Smooth muscle cell (in vitro differentiated cells): ENCODE measurements around the gene HOXB3. TPM values are rescaled to one million over a fixed set of nuclear protein-coding genes. Genes with fewer than 3 reads are reported as not detected.

ENCODE experiments used
- DNase-seq: peaks from one replicate; lab custom pipeline; 2025; ENCODE audit not compliant: unreplicated experiment; lab: John Stamatoyannopoulos, UW
- H2AFZ ChIP-seq: fragments of 200-600 bp; sonication (generic); 2 replicates; pipeline ENCODE4 v1.6.0; 2016; ENCODE audit warnings: antibody characterized with exemption, low read depth, mild to moderate bottlenecking
- H3F3A ChIP-seq: fragments of 200-600 bp; sonication (generic); 2 replicates; pipeline ENCODE4 v1.6.0; 2017; ENCODE audit warnings: antibody characterized with exemption, low read depth
- H3K27ac ChIP-seq: fragments of 200-600 bp; sonication (generic); 2 replicates; pipeline ENCODE4 v1.5.1; 2016; ENCODE audit warnings: low read depth, mild to moderate bottlenecking
- H3K27me3 ChIP-seq: fragments of 200-600 bp; sonication (generic); 2 replicates; pipeline ENCODE4 v1.6.1; 2016; ENCODE audit warnings: low read depth, mild to moderate bottlenecking
- H3K36me3 ChIP-seq: fragments of 200-600 bp; sonication (generic); 2 replicates; pipeline ENCODE4 v1.5.1; 2016; ENCODE audit warnings: low read depth
- H3K4me1 ChIP-seq: fragments of 200-600 bp; sonication (generic); 2 replicates; pipeline ENCODE4 v1.5.1; 2016; ENCODE audit warnings: low read depth
- H3K4me2 ChIP-seq: fragments of 200-600 bp; sonication (generic); 2 replicates; pipeline ENCODE4 v1.6.0; 2016; ENCODE audit warnings: mild to moderate bottlenecking
- H3K4me3 ChIP-seq: fragments of 200-600 bp; sonication (generic); 2 replicates; pipeline ENCODE4 v1.5.1; 2016; ENCODE audit warnings: mild to moderate bottlenecking
- H3K79me2 ChIP-seq: fragments of 200-600 bp; sonication (generic); 2 replicates; pipeline ENCODE4 v1.6.0; 2016; ENCODE audit warnings: low read depth, mild to moderate bottlenecking
- H3K9ac ChIP-seq: fragments of 200-600 bp; sonication (generic); 2 replicates; pipeline ENCODE4 v1.6.0; 2016; ENCODE audit warnings: low read depth
- H3K9me3 ChIP-seq: fragments of 200-600 bp; sonication (generic); replicated peaks from 2 replicates; pipeline ENCODE4 v1.5.1; 2016; ENCODE audit warnings: low read depth
- H4K20me1 ChIP-seq: fragments of 200-600 bp; sonication (generic); 2 replicates; pipeline ENCODE4 v1.6.0; 2016; ENCODE audit warnings: low read depth
- WGBS: methylation state at CpG from one replicate; pipeline ENCODE4 v1.1.7; 2016; ENCODE audit warnings: low lambda C conversion rate; 5-methylcytosine and 5-hydroxymethylcytosine counted together
- polyA plus RNA-seq: library from polyadenylated mRNA; unstranded; fragments of >200 nt; fragmentation: Nextera tagmentation; extraction: Ambion mirVana; gene quantifications from 2 replicates; pipeline ENCODE4 v1.2.1, GENCODE V29; 2016
- total RNA-seq: library from RNA; depleted of rRNA; stranded (reverse); fragments of >200 nt; gene quantifications from 2 replicates; pipeline ENCODE4 v1.2.3, GENCODE V29; 2014
- TF ChIP-seq, protein P1 (sequence below): fragments of 200-600 bp; sonication (generic); IDR thresholded peaks from 2 replicates; pipeline ENCODE4 v1.5.1; 2017; ENCODE audit warnings: borderline replicate concordance, mild to moderate bottlenecking, antibody characterized with exemption; ENCODE audit not compliant: insufficient read depth, poor library complexity, severe bottlenecking

HOXB3 gene
- total and polyA plus RNA-seq, 2 experiments from 2014 or later, result 2.8 to 5.1 TPM

GRCh38 chr17:48552466-48553189 lies 37.4 kb downstream of the HOXB3 start:
- Histone ChIP-seq H3K27ac (no peak overlapping the region), H3K27me3 (peaks cover 51% of the 10 kb centered on the region), H4K20me1 (peaks cover 48% of the 10 kb centered on the region), H2AFZ (no peak overlapping the region), H3F3A (peaks cover 14% of the 10 kb centered on the region), H3K9me3 (no peaks in the 10 kb centered on the region), H3K36me3 (no peaks in the 10 kb centered on the region), H3K79me2 (peaks cover 17% of the 10 kb centered on the region), H3K4me3 (no peak overlapping the region), H3K4me2 (no peak overlapping the region), H3K4me1 (no peaks in the 10 kb centered on the region), H3K9ac (no peak overlapping the region)
- no peak for DNase-seq
- 55% methylated on average over 7 of the region's 11 CpGs for WGBS
- TF ChIP-seq, protein P1, sequence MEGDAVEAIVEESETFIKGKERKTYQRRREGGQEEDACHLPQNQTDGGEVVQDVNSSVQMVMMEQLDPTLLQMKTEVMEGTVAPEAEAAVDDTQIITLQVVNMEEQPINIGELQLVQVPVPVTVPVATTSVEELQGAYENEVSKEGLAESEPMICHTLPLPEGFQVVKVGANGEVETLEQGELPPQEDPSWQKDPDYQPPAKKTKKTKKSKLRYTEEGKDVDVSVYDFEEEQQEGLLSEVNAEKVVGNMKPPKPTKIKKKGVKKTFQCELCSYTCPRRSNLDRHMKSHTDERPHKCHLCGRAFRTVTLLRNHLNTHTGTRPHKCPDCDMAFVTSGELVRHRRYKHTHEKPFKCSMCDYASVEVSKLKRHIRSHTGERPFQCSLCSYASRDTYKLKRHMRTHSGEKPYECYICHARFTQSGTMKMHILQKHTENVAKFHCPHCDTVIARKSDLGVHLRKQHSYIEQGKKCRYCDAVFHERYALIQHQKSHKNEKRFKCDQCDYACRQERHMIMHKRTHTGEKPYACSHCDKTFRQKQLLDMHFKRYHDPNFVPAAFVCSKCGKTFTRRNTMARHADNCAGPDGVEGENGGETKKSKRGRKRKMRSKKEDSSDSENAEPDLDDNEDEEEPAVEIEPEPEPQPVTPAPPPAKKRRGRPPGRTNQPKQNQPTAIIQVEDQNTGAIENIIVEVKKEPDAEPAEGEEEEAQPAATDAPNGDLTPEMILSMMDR, result no peak

DNA sequence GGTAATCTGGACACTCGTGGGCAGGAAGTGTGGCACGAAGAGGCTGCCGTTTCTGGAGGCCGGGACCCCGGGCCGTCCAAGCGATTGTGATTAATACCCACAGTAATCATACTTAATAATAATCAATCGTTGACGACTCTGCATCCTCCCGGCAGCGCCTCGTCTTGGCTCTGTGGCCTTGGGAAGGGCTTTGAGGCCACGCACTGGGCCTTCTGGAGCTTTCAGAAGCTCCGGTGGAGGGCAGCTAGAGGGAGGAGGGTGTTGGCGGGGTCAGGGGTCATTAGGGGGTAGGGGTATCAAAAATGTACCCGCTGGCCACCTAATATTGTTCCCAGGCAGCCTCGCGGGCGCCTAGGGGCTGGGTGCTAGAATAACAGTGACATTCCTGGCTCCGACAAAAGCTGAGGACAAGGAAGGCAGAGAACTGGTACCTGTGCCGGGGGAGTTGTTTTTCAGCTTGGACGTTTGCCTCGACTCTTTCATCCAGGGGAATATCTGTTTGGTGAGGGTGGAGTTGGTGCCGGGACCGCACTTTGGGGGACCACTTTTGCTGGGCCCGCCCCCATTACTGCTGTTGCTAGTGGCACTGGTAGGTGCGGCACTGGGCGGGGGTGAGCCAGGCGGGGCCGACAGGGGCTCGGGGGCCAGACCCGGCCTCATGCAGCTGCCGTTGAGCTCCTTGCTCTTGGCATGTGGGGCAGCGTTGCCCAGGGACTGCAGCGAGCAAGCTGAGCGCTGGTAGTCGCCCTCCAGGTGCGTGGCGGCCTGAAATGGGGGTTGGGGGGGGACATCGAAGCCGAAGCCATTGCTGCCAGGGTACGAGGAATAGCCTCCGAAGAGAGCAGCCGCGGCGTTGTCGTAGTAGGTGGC lies 38.2 kb downstream of the HOXB3 start:
- DNase-seq, result no peak
- H2AFZ ChIP-seq, result no peak overlapping the region
- TF ChIP-seq, protein P1, result no peak
- WGBS, result 63% methylated on average over 42 of the region's 47 CpGs
- no peak overlapping the region for H3K4me3 ChIP-seq
- H3F3A ChIP-seq, result peaks cover 14% of the 10 kb centered on the region
- H3K4me2 ChIP-seq, result no peak overlapping the region
- H3K9me3 ChIP-seq, result no peaks in the 10 kb centered on the region
- H3K27ac ChIP-seq, result no peak overlapping the region
- H3K36me3 ChIP-seq, result no peaks in the 10 kb centered on the region
- H4K20me1 ChIP-seq, result peaks cover 40% of the 10 kb centered on the region
- H3K4me1 ChIP-seq, result no peaks in the 10 kb centered on the region
- H3K27me3 ChIP-seq, result peaks cover 51% of the 10 kb centered on the region
- H3K9ac ChIP-seq, result no peak overlapping the region
- peaks cover 17% of the 10 kb centered on the region for H3K79me2 ChIP-seq

DNA sequence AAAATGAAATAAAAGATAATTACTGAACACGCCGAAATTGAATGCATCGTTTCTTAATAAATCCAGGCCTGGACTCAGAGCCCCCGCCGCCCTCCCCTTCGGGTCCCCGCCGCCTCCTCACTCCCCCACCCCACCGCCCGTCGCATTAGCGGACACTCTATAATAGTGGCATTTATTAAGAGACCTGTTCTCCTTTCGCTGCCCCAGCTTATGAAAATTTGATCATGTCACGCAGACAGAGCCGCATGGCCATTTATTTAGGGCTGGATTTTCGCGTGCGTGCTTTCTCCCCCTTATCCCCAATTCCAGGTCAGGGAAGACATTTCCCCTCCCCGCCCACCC lies 38.9 kb downstream of the HOXB3 start:
- no peak overlapping the region for H3K27ac ChIP-seq
- H4K20me1 ChIP-seq, result peaks cover 33% of the 10 kb centered on the region
- H3K4me2 ChIP-seq, result peak overlapping the region; percentile 65
- H3K27me3 ChIP-seq, result peaks cover 51% of the 10 kb centered on the region
- H3K36me3 ChIP-seq, result no peaks in the 10 kb centered on the region
- H3K9ac ChIP-seq, result no peak overlapping the region
- WGBS, result 60% methylated on average over 16 of the region's 19 CpGs
- no peaks in the 10 kb centered on the region for H3K4me1 ChIP-seq
- TF ChIP-seq, protein P1, result no peak
- no peak overlapping the region for H3K4me3 ChIP-seq
- H3K9me3 ChIP-seq, result no peaks in the 10 kb centered on the region
- H3K79me2 ChIP-seq, result peaks cover 14% of the 10 kb centered on the region
- DNase-seq, result no peak
- H3F3A ChIP-seq, result peaks cover 20% of the 10 kb centered on the region
- H2AFZ ChIP-seq, result no peak overlapping the region
